Type B pancreatic cell (in vitro differentiated cells): ENCODE data around the gene GAPT. TPM values are rescaled to one million over a fixed set of nuclear protein-coding genes. Genes with fewer than 3 reads are reported as not detected.
"Not testable (repeated sequence)": the region's sequence is repeated elsewhere in the genome, so short reads cannot be mapped to it uniquely, and the experiment has no call there.

ENCODE experiments used
- DNase-seq: peaks from one replicate; pipeline ENCODE4 v3.0.0; 2021; ENCODE audit warnings: mixed read lengths; ENCODE audit not compliant: unreplicated experiment; ENCODE audit errors: extremely low spot score
- H3K27ac Mint-ChIP-seq: 2 replicates; pipeline ENCODE4 v1.8.0; 2021; ENCODE audit warnings: mild to moderate bottlenecking, mixed read lengths
- H3K27me3 Mint-ChIP-seq: 2 replicates; pipeline ENCODE4 v1.8.0; 2021; ENCODE audit warnings: mixed read lengths
- H3K36me3 Mint-ChIP-seq: 2 replicates; pipeline ENCODE4 v1.8.0; 2021; ENCODE audit warnings: mixed read lengths
- H3K4me1 Mint-ChIP-seq: one replicate; pipeline ENCODE4 v1.8.0; 2021; ENCODE audit warnings: mixed read lengths; ENCODE audit not compliant: unreplicated experiment
- H3K4me3 Mint-ChIP-seq: 2 replicates; pipeline ENCODE4 v1.8.0; 2021; ENCODE audit warnings: mild to moderate bottlenecking, mixed read lengths
- H3K9me3 Mint-ChIP-seq: 2 replicates; pipeline ENCODE4 v1.8.0; 2021; ENCODE audit warnings: mixed read lengths
- CTCF ChIP-seq: fragments of 200-600 bp; sonication (generic); conservative IDR thresholded peaks from 2 replicates; pipeline ENCODE4 v1.5.0; 2021; ENCODE audit warnings: antibody characterized with exemption, mild to moderate bottlenecking
- total RNA-seq: library from RNA; stranded (reverse); gene quantifications from 2 replicates; pipeline ENCODE4 v1.2.1, GENCODE V29; 2021; ENCODE audit warnings: low replicate concordance

The GAPT gene
- total RNA-seq, 1 donor from 2014 or later = not detected

- Mint-ChIP-seq H3K4me1 (no peaks in the 10 kb centered on the region), H3K9me3 (no peaks in the 10 kb centered on the region), H3K4me3 (no peak overlapping the region), H3K36me3 (no peaks in the 10 kb centered on the region), H3K27me3 (peaks cover 3% of the 10 kb centered on the region), H3K27ac (no peak overlapping the region)
- DNase-seq = no peak
- TF ChIP-seq CTCF = no peak
Observed at GRCh38 chr5:58523956-58524355, 32.7 kb downstream of the GAPT start.

- H3K27ac Mint-ChIP-seq = no peak overlapping the region
- H3K27me3 Mint-ChIP-seq = no peaks in the 10 kb centered on the region
- no peaks in the 10 kb centered on the region for H3K36me3 Mint-ChIP-seq
- H3K4me3 Mint-ChIP-seq = no peak overlapping the region
- no peaks in the 10 kb centered on the region for H3K4me1 Mint-ChIP-seq
- TF ChIP-seq CTCF = no peak
- no peaks in the 10 kb centered on the region for H3K9me3 Mint-ChIP-seq
- no peak for DNase-seq
Observed at GRCh38 chr5:58524571-58524970, 33.3 kb downstream of the GAPT start.

- no peak for TF ChIP-seq CTCF
- H3K27ac Mint-ChIP-seq = no peak overlapping the region
- DNase-seq = no peak
- H3K9me3 Mint-ChIP-seq = peaks cover 7% of the 10 kb centered on the region
- H3K4me1 Mint-ChIP-seq = no peaks in the 10 kb centered on the region
- H3K36me3 Mint-ChIP-seq = no peaks in the 10 kb centered on the region
- no peaks in the 10 kb centered on the region for H3K27me3 Mint-ChIP-seq
- no peak overlapping the region for H3K4me3 Mint-ChIP-seq
Observed at GRCh38 chr5:58530942-58531490, 39.8 kb downstream of the GAPT start.

GRCh38 chr5:58541935-58542334 lies 50.7 kb downstream of the GAPT start:
- H3K27me3 Mint-ChIP-seq, H3K27ac Mint-ChIP-seq, H3K9me3 Mint-ChIP-seq, H3K4me3 Mint-ChIP-seq, H3K4me1 Mint-ChIP-seq, DNase-seq, H3K36me3 Mint-ChIP-seq: not testable (repeated sequence)

GRCh38 chr5:58542709-58543108 lies 51.5 kb downstream of the GAPT start:
- DNase-seq = no peak
- Mint-ChIP-seq H3K9me3 (no peaks in the 10 kb centered on the region), H3K4me1 (no peaks in the 10 kb centered on the region), H3K27ac (no peak overlapping the region), H3K36me3 (no peaks in the 10 kb centered on the region), H3K4me3 (no peak overlapping the region), H3K27me3 (no peaks in the 10 kb centered on the region)
- TF ChIP-seq CTCF = no peak

- TF ChIP-seq CTCF = no peak
- H3K4me3 Mint-ChIP-seq = no peak overlapping the region
- no peaks in the 10 kb centered on the region for H3K9me3 Mint-ChIP-seq
- no peaks in the 10 kb centered on the region for H3K36me3 Mint-ChIP-seq
- H3K27ac Mint-ChIP-seq = no peak overlapping the region
- no peaks in the 10 kb centered on the region for H3K27me3 Mint-ChIP-seq
- H3K4me1 Mint-ChIP-seq = no peaks in the 10 kb centered on the region
- DNase-seq = no peak
Observed at GRCh38 chr5:58543723-58544122, 52.5 kb downstream of the GAPT start.
